Measurements from ENCODE around the gene SLC27A1. TPM values are rescaled to one million over a fixed set of nuclear protein-coding genes. Genes with fewer than 3 reads are reported as not detected.

The SLC27A1 gene
- total RNA-seq, 1 donor from 2014 or later: 9.5 TPM

GRCh38 chr19:17436094-17436873 lies 34.0 kb upstream of the SLC27A1 start:
- FAIRE-seq (no peak), DNase-seq (ENCODE audit: low read depth) (no peak)
- H3K27me3 ChIP-seq (ENCODE audit: insufficient read depth, low read length): peaks cover 2% of the 10 kb centered on the region
- H3K9me3 ChIP-seq (ENCODE audit: insufficient read depth, low read depth, low read length): peaks cover 2% of the 10 kb centered on the region
- Mint-ChIP-seq H3K9me3 (ENCODE audit: unreplicated experiment) (no peaks in the 10 kb centered on the region), H3K4me3 (ENCODE audit: unreplicated experiment) (no peak overlapping the region), H3K4me1 (ENCODE audit: low read depth, unreplicated experiment) (no peaks in the 10 kb centered on the region), H3K27me3 (ENCODE audit: low read depth, unreplicated experiment) (peaks cover 6% of the 10 kb centered on the region), H3K27ac (ENCODE audit: unreplicated experiment) (no peak overlapping the region), H3K36me3 (ENCODE audit: low read depth, unreplicated experiment) (no peaks in the 10 kb centered on the region)
- no peak overlapping the region for H3K4me2 ChIP-seq (ENCODE audit: low read length)
- H3K4me3 ChIP-seq (ENCODE audit: insufficient read depth, low read depth, low read length): no peak overlapping the region
- TF ChIP-seq, protein P1, sequence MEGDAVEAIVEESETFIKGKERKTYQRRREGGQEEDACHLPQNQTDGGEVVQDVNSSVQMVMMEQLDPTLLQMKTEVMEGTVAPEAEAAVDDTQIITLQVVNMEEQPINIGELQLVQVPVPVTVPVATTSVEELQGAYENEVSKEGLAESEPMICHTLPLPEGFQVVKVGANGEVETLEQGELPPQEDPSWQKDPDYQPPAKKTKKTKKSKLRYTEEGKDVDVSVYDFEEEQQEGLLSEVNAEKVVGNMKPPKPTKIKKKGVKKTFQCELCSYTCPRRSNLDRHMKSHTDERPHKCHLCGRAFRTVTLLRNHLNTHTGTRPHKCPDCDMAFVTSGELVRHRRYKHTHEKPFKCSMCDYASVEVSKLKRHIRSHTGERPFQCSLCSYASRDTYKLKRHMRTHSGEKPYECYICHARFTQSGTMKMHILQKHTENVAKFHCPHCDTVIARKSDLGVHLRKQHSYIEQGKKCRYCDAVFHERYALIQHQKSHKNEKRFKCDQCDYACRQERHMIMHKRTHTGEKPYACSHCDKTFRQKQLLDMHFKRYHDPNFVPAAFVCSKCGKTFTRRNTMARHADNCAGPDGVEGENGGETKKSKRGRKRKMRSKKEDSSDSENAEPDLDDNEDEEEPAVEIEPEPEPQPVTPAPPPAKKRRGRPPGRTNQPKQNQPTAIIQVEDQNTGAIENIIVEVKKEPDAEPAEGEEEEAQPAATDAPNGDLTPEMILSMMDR (IDR thresholded peaks at IDR 0.05; ENCODE audit: insufficient read depth, low read depth, low read length): no peak
- TF ChIP-seq EZH2 (IDR thresholded peaks at IDR 0.05; ENCODE audit: insufficient read depth, low read length): no peak
- no peak overlapping the region for H3K27ac ChIP-seq (ENCODE audit: low read depth, low read length)
- no peak overlapping the region for H2AFZ ChIP-seq (ENCODE audit: low read depth, low read length)
- no peaks in the 10 kb centered on the region for H4K20me1 ChIP-seq (ENCODE audit: insufficient read depth, low read length)
- H3K36me3 ChIP-seq (ENCODE audit: insufficient read depth, low read length): no peaks in the 10 kb centered on the region
- H3K79me2 ChIP-seq (ENCODE audit: insufficient read depth, low read length): no peaks in the 10 kb centered on the region
- no peaks in the 10 kb centered on the region for H3K4me1 ChIP-seq (ENCODE audit: insufficient read depth, low read length)
- no peak overlapping the region for H3K9ac ChIP-seq (ENCODE audit: low read length)

GRCh38 chr19:17436874-17437267 lies 33.5 kb upstream of the SLC27A1 start:
- no peak for FAIRE-seq
- Mint-ChIP-seq H3K4me3 (ENCODE audit: unreplicated experiment) (no peak overlapping the region), H3K9me3 (ENCODE audit: unreplicated experiment) (no peaks in the 10 kb centered on the region), H3K4me1 (ENCODE audit: low read depth, unreplicated experiment) (peaks cover 5% of the 10 kb centered on the region), H3K27me3 (ENCODE audit: low read depth, unreplicated experiment) (peaks cover 6% of the 10 kb centered on the region), H3K27ac (ENCODE audit: unreplicated experiment) (peak overlapping the region; percentile 26), H3K36me3 (ENCODE audit: low read depth, unreplicated experiment) (peaks cover 3% of the 10 kb centered on the region)
- Histone ChIP-seq H3K36me3 (ENCODE audit: insufficient read depth, low read length) (no peaks in the 10 kb centered on the region), H3K4me3 (ENCODE audit: insufficient read depth, low read depth, low read length) (no peak overlapping the region), H4K20me1 (ENCODE audit: insufficient read depth, low read length) (no peaks in the 10 kb centered on the region), H3K27ac (ENCODE audit: low read depth, low read length) (no peak overlapping the region), H3K4me1 (ENCODE audit: insufficient read depth, low read length) (no peaks in the 10 kb centered on the region), H2AFZ (ENCODE audit: low read depth, low read length) (no peak overlapping the region), H3K27me3 (ENCODE audit: insufficient read depth, low read length) (peaks cover 2% of the 10 kb centered on the region), H3K9me3 (ENCODE audit: insufficient read depth, low read depth, low read length) (peaks cover 2% of the 10 kb centered on the region), H3K9ac (ENCODE audit: low read length) (no peak overlapping the region), H3K79me2 (ENCODE audit: insufficient read depth, low read length) (no peaks in the 10 kb centered on the region), H3K4me2 (ENCODE audit: low read length) (no peak overlapping the region)
- TF ChIP-seq, protein P1 (IDR thresholded peaks at IDR 0.05; ENCODE audit: insufficient read depth, low read depth, low read length): no peak
- TF ChIP-seq EZH2 (IDR thresholded peaks at IDR 0.05; ENCODE audit: insufficient read depth, low read length): no peak
- DNase-seq (ENCODE audit: low read depth): no peak
